Tibial nerve (tissue), 4 donors: Measurements from ENCODE around the gene MAPK9.

Experiments used
- EP300 ChIP-seq, 2 donors: sonication (generic); formaldehyde crosslinking; IDR thresholded peaks; one replicate each; pipeline ENCODE4 v1.6.1; 2017; ENCODE audit warnings: antibody characterized with exemption in 2 of 2, mild to moderate bottlenecking in 1 of 2
- POLR2A ChIP-seq, 2 donors: fragments of 450-650 bp; IDR thresholded peaks; one replicate each; pipeline ENCODE4 v1.6.1; 2017; ENCODE audit warnings: antibody characterized with exemption in 2 of 2, mild to moderate bottlenecking in 2 of 2, moderate library complexity in 2 of 2
- TF ChIP-seq, protein P1 (sequence below), 5 experiments: fragments of 200-600 bp in 3 of 5; fragments of 450-650 bp in 2 of 5; sonication (generic) in 3 of 5; IDR thresholded peaks; one replicate each; pipeline ENCODE4 v1.5.1; 2016 to 2019; ENCODE audit warnings: antibody characterized with exemption in 5 of 5, mild to moderate bottlenecking in 3 of 5, moderate library complexity in 2 of 5

DNA sequence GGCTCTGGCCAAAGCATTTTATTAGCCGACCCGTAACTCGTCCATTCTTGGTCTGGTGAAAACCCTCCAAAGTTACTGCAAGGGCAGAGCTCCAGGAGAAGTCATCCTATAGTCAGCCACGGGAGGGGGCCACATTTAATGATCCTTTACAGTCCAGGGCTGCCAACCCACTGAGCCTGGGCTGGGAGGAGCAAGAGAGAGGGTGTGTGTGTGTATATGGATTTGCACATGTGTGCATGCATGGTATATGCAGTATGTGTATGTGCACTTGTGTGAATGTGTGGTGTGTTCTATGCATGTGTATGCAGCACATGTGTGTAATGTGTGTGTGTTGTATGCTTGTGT is 78.7 kb downstream of the MAPK9 start:
- TF ChIP-seq POLR2A (IDR thresholded peaks at IDR 0.05) (no peak), EP300 (IDR thresholded peaks at IDR 0.05) (no peak)
- TF ChIP-seq, protein P1, sequence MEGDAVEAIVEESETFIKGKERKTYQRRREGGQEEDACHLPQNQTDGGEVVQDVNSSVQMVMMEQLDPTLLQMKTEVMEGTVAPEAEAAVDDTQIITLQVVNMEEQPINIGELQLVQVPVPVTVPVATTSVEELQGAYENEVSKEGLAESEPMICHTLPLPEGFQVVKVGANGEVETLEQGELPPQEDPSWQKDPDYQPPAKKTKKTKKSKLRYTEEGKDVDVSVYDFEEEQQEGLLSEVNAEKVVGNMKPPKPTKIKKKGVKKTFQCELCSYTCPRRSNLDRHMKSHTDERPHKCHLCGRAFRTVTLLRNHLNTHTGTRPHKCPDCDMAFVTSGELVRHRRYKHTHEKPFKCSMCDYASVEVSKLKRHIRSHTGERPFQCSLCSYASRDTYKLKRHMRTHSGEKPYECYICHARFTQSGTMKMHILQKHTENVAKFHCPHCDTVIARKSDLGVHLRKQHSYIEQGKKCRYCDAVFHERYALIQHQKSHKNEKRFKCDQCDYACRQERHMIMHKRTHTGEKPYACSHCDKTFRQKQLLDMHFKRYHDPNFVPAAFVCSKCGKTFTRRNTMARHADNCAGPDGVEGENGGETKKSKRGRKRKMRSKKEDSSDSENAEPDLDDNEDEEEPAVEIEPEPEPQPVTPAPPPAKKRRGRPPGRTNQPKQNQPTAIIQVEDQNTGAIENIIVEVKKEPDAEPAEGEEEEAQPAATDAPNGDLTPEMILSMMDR (IDR thresholded peaks at IDR 0.05): no peak
